ENCODE data around the gene IER5L. TPM values are rescaled to one million over a fixed set of nuclear protein-coding genes. Genes with fewer than 3 reads are reported as not detected.
"Not testable (repeated sequence)": the region's sequence is repeated elsewhere in the genome, so short reads cannot be mapped to it uniquely, and the experiment has no call there.

IER5L gene
- total and polyA plus RNA-seq, 8 donors = 5.7 to 21.4 (median 8.2) TPM

DNA sequence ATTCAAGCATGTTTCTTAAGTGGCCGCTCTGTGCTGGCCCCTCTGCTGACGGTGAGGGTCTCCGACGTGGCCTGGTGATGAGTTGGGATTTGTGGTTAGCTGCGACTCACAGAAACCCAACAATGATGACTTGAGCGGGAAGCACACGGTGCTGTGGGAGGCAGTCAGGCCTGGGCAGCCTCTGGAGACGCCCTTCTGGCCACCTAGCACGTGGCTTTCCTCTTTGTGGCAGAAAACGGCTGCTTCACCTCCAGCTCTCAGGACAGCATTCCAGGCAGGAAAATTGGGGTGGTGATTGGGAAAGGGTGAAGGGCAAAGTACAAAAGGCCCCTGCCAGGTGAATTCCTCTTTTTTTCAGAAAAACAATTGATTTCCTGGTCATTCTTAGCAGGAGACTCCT lies 17.5 kb upstream of the IER5L start:
- TF ChIP-seq, protein P1, sequence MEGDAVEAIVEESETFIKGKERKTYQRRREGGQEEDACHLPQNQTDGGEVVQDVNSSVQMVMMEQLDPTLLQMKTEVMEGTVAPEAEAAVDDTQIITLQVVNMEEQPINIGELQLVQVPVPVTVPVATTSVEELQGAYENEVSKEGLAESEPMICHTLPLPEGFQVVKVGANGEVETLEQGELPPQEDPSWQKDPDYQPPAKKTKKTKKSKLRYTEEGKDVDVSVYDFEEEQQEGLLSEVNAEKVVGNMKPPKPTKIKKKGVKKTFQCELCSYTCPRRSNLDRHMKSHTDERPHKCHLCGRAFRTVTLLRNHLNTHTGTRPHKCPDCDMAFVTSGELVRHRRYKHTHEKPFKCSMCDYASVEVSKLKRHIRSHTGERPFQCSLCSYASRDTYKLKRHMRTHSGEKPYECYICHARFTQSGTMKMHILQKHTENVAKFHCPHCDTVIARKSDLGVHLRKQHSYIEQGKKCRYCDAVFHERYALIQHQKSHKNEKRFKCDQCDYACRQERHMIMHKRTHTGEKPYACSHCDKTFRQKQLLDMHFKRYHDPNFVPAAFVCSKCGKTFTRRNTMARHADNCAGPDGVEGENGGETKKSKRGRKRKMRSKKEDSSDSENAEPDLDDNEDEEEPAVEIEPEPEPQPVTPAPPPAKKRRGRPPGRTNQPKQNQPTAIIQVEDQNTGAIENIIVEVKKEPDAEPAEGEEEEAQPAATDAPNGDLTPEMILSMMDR (IDR thresholded peaks at IDR 0.05) = no peak
- no peak overlapping the region for H3K27ac ChIP-seq
- no peaks in the 10 kb centered on the region for H3K36me3 ChIP-seq
- H3K4me3 ChIP-seq = no peak overlapping the region
- ATAC-seq = no peak
- intact Hi-C loops (cut with DNase I) = no loop called here
- peaks cover 0 to 3% of the 10 kb centered on the region in 2 donors for H3K9me3 ChIP-seq
- peaks cover 0 to 20% of the 10 kb centered on the region in 2 donors for H3K27me3 ChIP-seq
- no peaks in the 10 kb centered on the region for H3K4me1 ChIP-seq
- no peak for DNase-seq

DNA sequence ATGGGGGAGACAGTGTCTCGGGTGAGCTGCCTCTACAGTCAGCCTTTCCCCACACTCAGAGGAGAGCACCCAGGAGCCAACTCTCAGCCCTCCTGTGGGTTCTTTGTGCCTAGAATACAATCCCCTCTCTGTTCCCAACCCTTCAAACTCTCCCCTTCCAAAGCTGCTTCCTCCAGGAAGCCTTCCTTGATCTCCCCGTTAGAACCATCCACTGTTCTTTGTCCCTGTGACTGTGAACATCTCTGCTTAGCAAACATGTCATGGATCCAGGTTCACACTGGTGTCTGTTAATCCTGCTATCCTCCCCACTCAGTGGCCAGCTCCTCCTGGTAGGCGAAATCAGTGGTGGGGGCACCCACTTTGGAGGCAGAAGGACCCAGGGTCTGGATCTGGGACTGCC lies 16.2 kb upstream of the IER5L start:
- H3K27me3 ChIP-seq = peaks cover 0 to 20% of the 10 kb centered on the region in 2 donors
- H3K36me3 ChIP-seq = no peaks in the 10 kb centered on the region
- H3K4me3 ChIP-seq = no peak overlapping the region
- DNase-seq = no peak
- H3K9me3 ChIP-seq = peaks cover 0 to 3% of the 10 kb centered on the region in 2 donors
- no peak overlapping the region for H3K27ac ChIP-seq
- intact Hi-C loops (cut with DNase I) = no loop called here
- TF ChIP-seq, protein P1 (IDR thresholded peaks at IDR 0.05) = no peak
- ATAC-seq = no peak
- H3K4me1 ChIP-seq = no peaks in the 10 kb centered on the region

DNA sequence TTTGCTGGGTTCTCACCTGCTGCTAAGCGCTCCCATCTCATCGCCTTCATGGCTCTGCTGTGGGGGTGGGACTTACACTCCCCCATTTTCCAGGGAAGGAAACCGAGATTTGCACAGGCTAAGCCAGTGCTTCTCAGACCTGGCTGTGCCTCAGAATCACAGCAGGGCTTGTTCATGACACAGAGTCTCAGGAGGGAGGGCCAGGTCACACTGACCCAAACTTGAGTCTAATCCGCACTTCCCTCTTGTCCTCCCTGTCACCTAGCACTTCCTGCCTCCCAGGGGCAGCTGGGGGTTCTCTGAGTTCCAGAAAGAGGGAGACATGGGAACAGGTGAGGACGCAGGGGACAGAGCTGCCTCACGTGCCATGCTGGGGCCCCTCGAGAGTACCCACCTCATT lies 15.6 kb upstream of the IER5L start:
- H3K4me3 ChIP-seq = no peak overlapping the region
- no peak for ATAC-seq

DNA sequence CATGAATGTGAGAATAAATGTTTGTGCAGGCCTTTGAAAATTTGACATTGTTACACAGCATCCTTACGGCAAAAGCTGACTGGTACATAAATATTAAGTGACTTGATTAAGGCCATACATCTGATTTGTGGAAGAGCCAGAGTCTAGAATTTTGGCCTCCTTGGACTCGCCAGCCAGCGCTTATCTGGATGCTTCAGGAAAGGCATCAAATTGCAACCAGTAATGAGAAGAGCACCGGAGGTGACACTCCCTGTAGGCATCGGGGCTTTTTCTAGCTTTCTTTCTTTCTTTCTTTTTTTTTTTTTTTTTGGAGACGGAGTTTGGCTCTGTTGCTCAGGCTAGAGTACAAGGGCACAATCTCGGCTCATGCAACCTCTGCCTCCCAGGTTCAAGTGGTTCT lies 13.2 kb upstream of the IER5L start:
- TF ChIP-seq, protein P1 (IDR thresholded peaks at IDR 0.05) = no peak

More for the DNA sequence above, 15.6 kb upstream of the IER5L start:
- Histone ChIP-seq H3K27me3 (peaks cover 0 to 20% of the 10 kb centered on the region in 2 donors), H3K36me3 (no peaks in the 10 kb centered on the region), H3K4me1 (no peaks in the 10 kb centered on the region), H3K9me3 (peaks cover 0 to 3% of the 10 kb centered on the region in 2 donors), H3K27ac (no peak overlapping the region)
- TF ChIP-seq, protein P1 (IDR thresholded peaks at IDR 0.05) = no peak
- DNase-seq = no peak
- intact Hi-C loops (cut with DNase I) = no loop called here

DNA sequence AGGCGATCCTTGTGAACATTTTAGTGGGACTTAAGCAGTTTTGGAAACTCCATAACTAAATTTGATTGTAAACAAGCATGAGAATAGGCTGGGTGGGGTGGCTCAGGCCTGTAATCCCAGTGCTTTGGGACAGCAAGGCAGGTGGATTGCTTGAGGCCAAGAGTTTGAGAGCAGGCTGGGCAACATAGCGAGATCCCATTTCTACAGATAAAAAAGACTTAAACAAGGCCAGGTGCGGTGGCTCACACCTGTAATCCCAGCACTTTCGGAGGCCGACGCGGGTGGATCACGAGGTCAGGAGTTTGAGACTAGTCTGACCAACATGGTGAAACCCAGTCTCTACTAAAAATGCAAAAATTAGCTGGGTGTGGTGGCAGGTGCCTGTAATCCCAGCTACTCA lies 11.9 kb upstream of the IER5L start:
- H3K4me3 ChIP-seq; H3K27ac ChIP-seq; ATAC-seq; H3K4me1 ChIP-seq; H3K9me3 ChIP-seq; DNase-seq; intact Hi-C loops (cut with DNase I); H3K36me3 ChIP-seq: not testable (repeated sequence)
- peaks cover 0 to 14% of the 10 kb centered on the region in 2 donors for H3K27me3 ChIP-seq

More for the DNA sequence above, 13.2 kb upstream of the IER5L start:
- Histone ChIP-seq H3K27ac (no peak overlapping the region), H3K9me3 (peaks cover 0 to 3% of the 10 kb centered on the region in 2 donors), H3K4me3 (no peak overlapping the region), H3K36me3 (no peaks in the 10 kb centered on the region), H3K4me1 (no peaks in the 10 kb centered on the region), H3K27me3 (peaks cover 0 to 14% of the 10 kb centered on the region in 2 donors)
- intact Hi-C loops (cut with DNase I) = no loop called here
- ATAC-seq (no peak), DNase-seq (no peak)

DNA sequence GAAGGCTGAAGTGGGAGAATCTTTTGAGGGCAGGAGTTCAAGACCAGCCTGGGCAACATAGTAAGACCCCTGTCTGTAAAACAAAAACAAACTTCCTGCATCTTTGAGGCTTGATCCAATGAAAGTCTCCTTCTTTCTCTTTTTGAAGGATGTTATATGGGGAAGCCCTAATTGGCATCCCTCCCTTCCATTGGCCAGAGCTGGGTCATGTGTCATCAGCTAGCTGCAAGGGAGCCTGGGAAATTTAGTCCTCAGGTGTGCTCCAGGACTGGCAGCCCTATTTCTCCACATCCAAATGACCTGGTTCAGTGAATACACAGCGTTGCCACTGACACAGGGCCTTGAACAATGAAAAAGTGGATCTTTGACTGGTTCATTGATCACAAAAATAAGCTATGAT lies 9.0 kb upstream of the IER5L start:
- intact Hi-C loops (cut with DNase I) = no loop called here
- H3K4me1 ChIP-seq = no peaks in the 10 kb centered on the region
- no peak overlapping the region for H3K27ac ChIP-seq
- H3K4me3 ChIP-seq = no peak overlapping the region
- H3K9me3 ChIP-seq = peaks cover 0 to under 1% of the 10 kb centered on the region in 2 donors
- ATAC-seq (no peak), DNase-seq (no peak)
- TF ChIP-seq, protein P1 (IDR thresholded peaks at IDR 0.05) = no peak
- no peaks in the 10 kb centered on the region for H3K27me3 ChIP-seq
- H3K36me3 ChIP-seq = no peaks in the 10 kb centered on the region
